Measurements from ENCODE around the gene PGBD1. TPM values are rescaled to one million over a fixed set of nuclear protein-coding genes. Genes with fewer than 3 reads are reported as not detected.

PGBD1 gene
- total RNA-seq, 4 donors from 2014 or later = 5.8 to 8.7 (median 7.1) TPM

- intact Hi-C loops (cut with DNase I) = no loop called here
- no peaks in the 10 kb centered on the region for H3K36me3 ChIP-seq
- 38% methylated on average over 12 of the region's 12 CpGs for WGBS
- H3K4me1 ChIP-seq = peaks cover 11 to 35% (median 26%) of the 10 kb centered on the region in 4 donors
- no peaks in the 10 kb centered on the region for H3K27me3 ChIP-seq
- no peaks in the 10 kb centered on the region for H3K9me3 ChIP-seq
- peak overlapping the region; percentile 86 to 97 (median 96) for H3K27ac ChIP-seq (replicated peaks in 1 of 4)
- H3K4me3 ChIP-seq = peak overlapping the region; percentile 70 to 72 (median 72)
- DNase-seq (ENCODE audit: extremely low spot score) = no peak
- no peak for TF ChIP-seq EP300 (IDR thresholded peaks at IDR 0.05)
- no peak for TF ChIP-seq POLR2AphosphoS5 (IDR thresholded peaks at IDR 0.05)
- TF ChIP-seq POLR2A (IDR thresholded peaks at IDR 0.05; ENCODE audit: low read depth) = no peak
- TF ChIP-seq CTCF (IDR thresholded peaks at IDR 0.05) = no peak
These were observed 53.7 kb downstream of the PGBD1 start for GRCh38 chr6:28335040-28335563.

- intact Hi-C loops (cut with DNase I) = no loop called here
- Histone ChIP-seq H3K4me1 (peaks cover 11 to 35% (median 26%) of the 10 kb centered on the region in 4 donors), H3K36me3 (no peaks in the 10 kb centered on the region)
These were observed 54.4 kb downstream of the PGBD1 start, which contains the start of gene ZSCAN31 for GRCh38 chr6:28335564-28336283. Gene ZSCAN31 (minus strand): TSS chr6:28336148. CDS start chr6:28329683, 6,465 bp downstream.

GRCh38 chr6:28336284-28337120 is 55.1 kb downstream of the PGBD1 start:
- no peaks in the 10 kb centered on the region for H3K9me3 ChIP-seq
- WGBS = 9% methylated on average over 24 of the region's 24 CpGs
- H3K36me3 ChIP-seq = no peaks in the 10 kb centered on the region
- H3K4me1 ChIP-seq = peaks cover 11 to 35% (median 26%) of the 10 kb centered on the region in 4 donors
- DNase-seq (ENCODE audit: extremely low spot score) = no peak
- peak overlapping the region; percentile 86 to 97 (median 96) for H3K27ac ChIP-seq (replicated peaks in 1 of 4)
- H3K4me3 ChIP-seq = peak overlapping the region; percentile 70 to 72 (median 72)
- H3K27me3 ChIP-seq = no peaks in the 10 kb centered on the region
- intact Hi-C loops (cut with DNase I) = no loop called here
- no peak for TF ChIP-seq EP300 (IDR thresholded peaks at IDR 0.05)
- no peak for TF ChIP-seq CTCF (IDR thresholded peaks at IDR 0.05)
- no peak for TF ChIP-seq POLR2A (IDR thresholded peaks at IDR 0.05; ENCODE audit: low read depth)
- TF ChIP-seq POLR2AphosphoS5 (IDR thresholded peaks at IDR 0.05) = no peak

More at GRCh38 chr6:28335564-28336283, 54.4 kb downstream of the PGBD1 start, which contains the start of gene ZSCAN31:
- Histone ChIP-seq H3K27ac (replicated peaks in 1 of 4) (peak within 1 kb of the TSS; percentile 86 to 97 (median 96)), H3K9me3 (no peaks in the 10 kb centered on the region), H3K27me3 (no peaks in the 10 kb centered on the region), H3K4me3 (peak within 1 kb of the TSS; percentile 70 to 72 (median 72))
- DNase-seq (ENCODE audit: extremely low spot score) = peak; percentile 99
- under 1% methylated on average over 35 of the region's 35 CpGs for WGBS
- TF ChIP-seq CTCF (IDR thresholded peaks at IDR 0.05) (no peak), POLR2A (IDR thresholded peaks at IDR 0.05; ENCODE audit: low read depth) (peak; percentile 71), EP300 (IDR thresholded peaks at IDR 0.05) (no peak), POLR2AphosphoS5 (IDR thresholded peaks at IDR 0.05) (peak; percentile 84 to 98)

GRCh38 chr6:28337121-28337520 is 55.7 kb downstream of the PGBD1 start:
- TF ChIP-seq POLR2AphosphoS5 (IDR thresholded peaks at IDR 0.05) (no peak), POLR2A (IDR thresholded peaks at IDR 0.05; ENCODE audit: low read depth) (no peak), EP300 (IDR thresholded peaks at IDR 0.05) (no peak), CTCF (IDR thresholded peaks at IDR 0.05) (no peak)
- peak overlapping the region; percentile 70 to 72 (median 72) for H3K4me3 ChIP-seq
- H3K36me3 ChIP-seq = no peaks in the 10 kb centered on the region
- H3K27ac ChIP-seq (replicated peaks in 1 of 4) = peak overlapping the region; percentile 86 to 97 (median 96)
- H3K27me3 ChIP-seq = no peaks in the 10 kb centered on the region
- peaks cover 11 to 35% (median 26%) of the 10 kb centered on the region in 4 donors for H3K4me1 ChIP-seq
- H3K9me3 ChIP-seq = no peaks in the 10 kb centered on the region
- intact Hi-C loops (cut with DNase I) = no loop called here
- no peak for DNase-seq (ENCODE audit: extremely low spot score)
